MCF 10A (cell line): ENCODE measurements around the gene ZNF620. TPM values are rescaled to one million over a fixed set of nuclear protein-coding genes. Genes with fewer than 3 reads are reported as not detected.
A peak's percentile ranks its signal among the peaks of the same experiment; 100 is the strongest.

Experiments
- BruUV-seq: library from RNA; stranded (reverse); fragments of 400-500 nt; replicated peaks from 2 replicates; lab custom pipeline; 2021; lab: Mats Ljungman, UMichigan
- CTCF ChIA-PET: fragments of 300-600 bp; sonication (Branson Sonifier 250); formaldehyde crosslinking; extraction: SDS; loops from one replicate; lab custom pipeline; 2021; ENCODE audit warnings: antibody characterized with exemption, inconsistent platforms; lab: Yijun Ruan, JAX
- POLR2A ChIA-PET: fragments of 300-600, 350-650 bp; sonication (Branson Sonifier 250); formaldehyde crosslinking; extraction: SDS; loops from one replicate; lab custom pipeline; 2020; ENCODE audit warnings: antibody characterized with exemption, inconsistent platforms; lab: Yijun Ruan, JAX
- DNase-seq: peaks from one replicate; pipeline ENCODE4 v3.0.0-alpha.2; 2018; ENCODE audit not compliant: unreplicated experiment
- H3K27ac Mint-ChIP-seq: one replicate; pipeline ENCODE4 v1.8.0; 2022; ENCODE audit warnings: mild to moderate bottlenecking, low read depth, mixed read lengths; ENCODE audit not compliant: unreplicated experiment
- H3K27me3 Mint-ChIP-seq: one replicate; pipeline ENCODE4 v1.8.0; 2022; ENCODE audit warnings: mixed read lengths; ENCODE audit not compliant: insufficient read depth, unreplicated experiment
- H3K36me3 Mint-ChIP-seq: one replicate; pipeline ENCODE4 v1.8.0; 2022; ENCODE audit warnings: mild to moderate bottlenecking, moderate library complexity, mixed read lengths; ENCODE audit not compliant: insufficient read depth, unreplicated experiment
- H3K4me1 Mint-ChIP-seq: one replicate; pipeline ENCODE4 v1.8.0; 2022; ENCODE audit warnings: mixed read lengths; ENCODE audit not compliant: insufficient read depth, unreplicated experiment
- H3K4me3 Mint-ChIP-seq: one replicate; pipeline ENCODE4 v1.8.0; 2022; ENCODE audit warnings: mild to moderate bottlenecking, moderate library complexity, mixed read lengths; ENCODE audit not compliant: unreplicated experiment
- H3K9me3 Mint-ChIP-seq: one replicate; pipeline ENCODE4 v1.8.0; 2022; ENCODE audit warnings: mixed read lengths; ENCODE audit not compliant: unreplicated experiment
- intact Hi-C: fragments of 100-400 bp; cut with micrococcal nuclease; formaldehyde crosslinking; loops from 2 replicates; pipeline ENCODE4 v1.14.1; 2022
- total RNA-seq: library from RNA; stranded (reverse); gene quantifications from 2 replicates; pipeline ENCODE4 v1.2.3, GENCODE V29; 2022
- TF ChIP-seq, protein P1 (sequence below): fragments of 200-600 bp; IDR thresholded peaks from one replicate; pipeline ENCODE4 v1.8.0; 2022; ENCODE audit warnings: antibody characterized with exemption, mild to moderate bottlenecking; ENCODE audit not compliant: unreplicated experiment

ZNF620 gene
- total RNA-seq, 1 experiment from 2014 or later, result 2.8 TPM

DNA sequence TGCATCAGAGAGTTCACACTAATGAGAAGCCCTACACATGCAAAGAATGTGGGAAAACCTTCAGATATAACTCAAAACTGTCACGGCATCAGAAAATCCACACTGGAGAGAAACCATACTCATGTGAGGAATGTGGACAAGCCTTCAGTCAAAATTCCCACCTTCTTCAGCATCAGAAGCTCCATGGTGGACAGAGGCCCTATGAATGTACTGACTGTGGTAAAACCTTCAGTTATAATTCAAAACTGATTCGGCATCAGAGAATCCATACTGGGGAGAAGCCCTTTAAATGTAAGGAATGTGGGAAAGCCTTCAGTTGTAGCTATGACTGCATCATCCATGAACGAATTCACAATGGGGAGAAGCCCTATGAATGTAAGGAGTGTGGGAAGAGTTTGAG, 18.7 kb upstream of the ZNF620 start:
- no peak for DNase-seq
- Mint-ChIP-seq H3K27ac (no peak overlapping the region), H3K36me3 (peaks cover 63% of the 10 kb centered on the region), H3K4me3 (no peak overlapping the region), H3K9me3 (peaks cover 24% of the 10 kb centered on the region), H3K4me1 (no peaks in the 10 kb centered on the region), H3K27me3 (no peaks in the 10 kb centered on the region)
- TF ChIP-seq, protein P1, sequence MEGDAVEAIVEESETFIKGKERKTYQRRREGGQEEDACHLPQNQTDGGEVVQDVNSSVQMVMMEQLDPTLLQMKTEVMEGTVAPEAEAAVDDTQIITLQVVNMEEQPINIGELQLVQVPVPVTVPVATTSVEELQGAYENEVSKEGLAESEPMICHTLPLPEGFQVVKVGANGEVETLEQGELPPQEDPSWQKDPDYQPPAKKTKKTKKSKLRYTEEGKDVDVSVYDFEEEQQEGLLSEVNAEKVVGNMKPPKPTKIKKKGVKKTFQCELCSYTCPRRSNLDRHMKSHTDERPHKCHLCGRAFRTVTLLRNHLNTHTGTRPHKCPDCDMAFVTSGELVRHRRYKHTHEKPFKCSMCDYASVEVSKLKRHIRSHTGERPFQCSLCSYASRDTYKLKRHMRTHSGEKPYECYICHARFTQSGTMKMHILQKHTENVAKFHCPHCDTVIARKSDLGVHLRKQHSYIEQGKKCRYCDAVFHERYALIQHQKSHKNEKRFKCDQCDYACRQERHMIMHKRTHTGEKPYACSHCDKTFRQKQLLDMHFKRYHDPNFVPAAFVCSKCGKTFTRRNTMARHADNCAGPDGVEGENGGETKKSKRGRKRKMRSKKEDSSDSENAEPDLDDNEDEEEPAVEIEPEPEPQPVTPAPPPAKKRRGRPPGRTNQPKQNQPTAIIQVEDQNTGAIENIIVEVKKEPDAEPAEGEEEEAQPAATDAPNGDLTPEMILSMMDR, result no peak
- CTCF ChIA-PET, result interaction anchor here (0.9 kb wide), 1 partner anchor 160 kb away, joined by 3 read pairs; no protein-coding TSS in a partner anchor
- TSS peak; percentile 8 for BruUV-seq
- intact Hi-C loops, result no loop called here
- POLR2A ChIA-PET, result interaction anchor here (0.5 to 1.7 kb wide), 3 partner anchors 9 to 1535 kb away, joined by 3 to 7 read pairs (median 3); partner anchors contain the start of gene ZNF619

DNA sequence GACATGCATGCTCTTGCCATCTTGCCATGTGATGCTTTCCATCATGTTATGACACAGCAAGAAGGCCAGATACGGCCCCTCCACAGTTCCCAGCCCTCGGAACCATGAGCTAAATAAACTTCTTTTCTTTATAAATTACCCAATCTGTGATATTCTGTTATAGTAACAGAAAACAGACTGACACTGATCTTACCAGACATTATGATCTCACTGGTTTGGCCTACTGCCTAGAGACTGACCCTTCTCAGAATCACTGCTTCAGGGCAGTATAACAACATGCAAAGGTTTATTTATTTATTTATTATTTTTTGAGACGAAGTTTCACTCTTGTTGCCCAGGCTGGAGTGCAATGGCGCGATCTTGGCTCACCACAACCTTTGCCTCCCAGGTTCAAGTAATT, 14.9 kb upstream of the ZNF620 start:
- intact Hi-C loops, result no loop called here
- H3K9me3 Mint-ChIP-seq, result peaks cover 22% of the 10 kb centered on the region

DNA sequence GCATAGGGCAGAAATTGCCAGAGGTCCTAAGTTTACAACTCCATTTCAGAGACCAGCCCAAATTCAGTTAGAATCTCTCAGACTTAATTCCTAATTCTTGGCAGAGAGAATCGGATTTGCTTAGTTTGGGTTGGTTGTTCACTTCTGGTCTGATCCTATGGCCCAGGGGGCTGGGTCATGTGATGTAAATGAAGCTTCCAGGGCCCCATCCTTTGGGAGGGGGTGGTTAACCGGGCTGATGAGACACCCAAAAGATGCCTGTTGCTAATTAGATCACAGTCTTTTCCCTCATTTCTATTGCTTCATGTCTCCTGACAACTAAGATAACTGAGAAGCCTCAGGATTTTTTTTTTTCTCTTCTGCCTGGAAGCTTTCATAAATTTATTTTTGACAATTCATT, 11.1 kb upstream of the ZNF620 start:
- DNase-seq, result no peak
- Mint-ChIP-seq H3K27ac (no peak overlapping the region), H3K4me1 (no peaks in the 10 kb centered on the region), H3K27me3 (no peaks in the 10 kb centered on the region), H3K36me3 (no peaks in the 10 kb centered on the region), H3K9me3 (no peaks in the 10 kb centered on the region), H3K4me3 (no peak overlapping the region)
- TF ChIP-seq, protein P1, result no peak
- ChIA-PET CTCF (interaction anchor here (0.7 to 1.0 kb wide), 2 partner anchors 11 to 265 kb away, joined by 3 read pairs; partner anchors contain the start of gene ZNF620), POLR2A (interaction anchor here (0.9 to 1.0 kb wide), 2 partner anchors 17 to 37 kb away, joined by 3 to 4 read pairs; partner anchors contain the start of genes RPL14 and ZNF619)
- BruUV-seq, result no TSS peak
- intact Hi-C loops, result no loop called here

More for the DNA sequence above, 14.9 kb upstream of the ZNF620 start:
- DNase-seq, result no peak
- Mint-ChIP-seq H3K4me1 (no peaks in the 10 kb centered on the region), H3K36me3 (peaks cover 25% of the 10 kb centered on the region), H3K27ac (no peak overlapping the region), H3K4me3 (no peak overlapping the region), H3K27me3 (no peaks in the 10 kb centered on the region)
- CTCF ChIA-PET, result interaction anchor here (0.9 kb wide), 1 partner anchor 90 kb away, joined by 3 read pairs; no protein-coding TSS in a partner anchor
- POLR2A ChIA-PET, result interaction anchor here (0.5 kb wide), 1 partner anchor 739 kb away, joined by 5 read pairs; no protein-coding TSS in a partner anchor
- TF ChIP-seq, protein P1, result no peak
- no TSS peak for BruUV-seq

DNA sequence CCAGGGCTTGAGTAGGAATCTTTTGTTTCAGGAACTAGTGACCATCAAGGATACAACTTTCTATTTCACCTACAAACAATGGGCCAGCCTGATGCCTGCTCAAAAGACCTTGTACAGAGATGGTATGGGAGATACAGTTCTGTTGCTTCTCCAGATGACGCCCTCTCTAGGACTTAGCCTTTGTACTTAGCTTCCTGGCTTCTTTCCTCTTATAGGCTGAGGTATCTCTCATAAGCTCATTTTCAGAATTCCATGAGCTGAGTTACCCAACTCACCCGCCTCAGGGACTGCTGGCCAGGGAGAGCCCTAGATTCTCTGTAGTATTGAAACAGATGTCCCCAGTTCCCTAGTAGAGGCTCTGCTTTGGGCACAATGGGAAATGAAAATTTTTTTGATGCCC, 8.6 kb upstream of the ZNF620 start:
- Mint-ChIP-seq H3K27me3 (no peaks in the 10 kb centered on the region), H3K4me1 (no peaks in the 10 kb centered on the region), H3K36me3 (no peaks in the 10 kb centered on the region), H3K27ac (no peak overlapping the region), H3K9me3 (no peaks in the 10 kb centered on the region), H3K4me3 (no peak overlapping the region)
- ChIA-PET POLR2A (no interaction called here), CTCF (interaction anchor here (0.7 to 1.6 kb wide), 3 partner anchors 8 to 44 kb away, joined by 3 to 4 read pairs (median 4); no protein-coding TSS in a partner anchor)
- intact Hi-C loops, result no loop called here
- no peak for DNase-seq
- TF ChIP-seq, protein P1, result no peak
- no TSS peak for BruUV-seq
